SK-N-DZ (cell line): ENCODE measurements around the gene LDLRAD3.

Source experiments
- DNase-seq: peaks from one replicate; pipeline ENCODE4 v3.0.0-alpha.2; 2015; ENCODE audit warnings: low spot score

Gene LDLRAD3

GRCh38 chr11:36103933-36104530 lies 160.2 kb downstream of the LDLRAD3 start:
- DNase-seq: no peak

- DNase-seq: no peak
Measured at GRCh38 chr11:36104660-36104992, 160.8 kb downstream of the LDLRAD3 start.

DNA sequence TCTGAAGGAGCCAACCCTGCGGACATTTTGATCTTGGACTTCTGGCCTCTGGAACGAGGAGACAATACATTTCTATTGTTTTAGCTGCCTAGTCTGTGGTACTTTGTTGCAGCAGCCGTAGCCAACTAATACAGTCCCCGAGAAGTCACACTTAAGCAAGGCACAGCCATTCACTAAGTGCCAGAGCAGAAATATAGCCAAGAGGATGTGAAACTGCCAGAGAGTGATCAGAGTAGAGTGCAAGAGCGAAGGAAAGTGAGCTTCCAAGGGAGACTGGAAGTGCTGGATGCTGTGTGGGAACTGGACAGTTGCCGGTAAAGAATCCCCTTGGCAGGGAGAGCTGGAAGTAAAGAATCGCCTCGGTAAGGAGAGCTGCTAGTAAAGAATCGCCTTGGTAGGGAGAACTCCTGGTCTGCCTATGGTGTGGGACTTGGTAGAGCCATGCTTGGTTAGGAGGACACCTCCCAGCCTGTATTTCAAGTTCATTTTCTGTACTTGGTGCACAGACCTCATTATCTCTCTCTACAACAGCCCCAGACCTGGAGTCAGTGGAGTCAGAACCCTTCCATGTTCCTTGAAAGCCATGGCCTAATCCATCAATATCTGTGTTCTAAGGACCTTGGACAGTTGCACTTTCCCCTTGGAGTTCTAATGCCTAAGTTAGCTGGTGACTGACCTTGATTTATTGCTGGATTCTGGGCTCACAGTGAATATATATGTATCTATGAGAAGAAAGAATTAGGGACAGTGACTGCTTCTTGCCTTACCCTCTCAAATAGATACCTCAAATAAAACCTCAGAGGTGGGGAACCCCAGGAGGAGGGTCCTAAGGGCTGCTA lies 162.1 kb downstream of the LDLRAD3 start:
- DNase-seq: no peak

DNA sequence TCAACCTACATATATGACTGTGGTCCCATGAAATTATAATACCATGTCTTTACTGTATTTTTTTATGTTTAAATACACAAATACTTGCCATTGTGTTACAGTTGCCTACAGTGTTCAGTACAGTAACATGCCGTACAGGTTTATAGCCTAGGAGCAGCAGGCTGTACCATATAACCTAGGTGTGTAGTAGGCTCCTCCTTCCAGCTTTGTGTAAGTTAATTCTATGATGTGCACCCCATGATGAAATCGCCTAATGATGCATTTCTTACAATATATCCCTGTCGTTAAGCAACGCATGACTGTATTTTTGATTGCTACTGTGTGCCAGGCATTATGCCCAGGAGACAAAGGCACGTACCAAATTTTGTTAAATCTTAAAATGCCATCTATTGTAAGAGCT lies 163.7 kb downstream of the LDLRAD3 start:
- DNase-seq: no peak

- no peak for DNase-seq
Measured at GRCh38 chr11:36108881-36109589, 165.2 kb downstream of the LDLRAD3 start.

DNA sequence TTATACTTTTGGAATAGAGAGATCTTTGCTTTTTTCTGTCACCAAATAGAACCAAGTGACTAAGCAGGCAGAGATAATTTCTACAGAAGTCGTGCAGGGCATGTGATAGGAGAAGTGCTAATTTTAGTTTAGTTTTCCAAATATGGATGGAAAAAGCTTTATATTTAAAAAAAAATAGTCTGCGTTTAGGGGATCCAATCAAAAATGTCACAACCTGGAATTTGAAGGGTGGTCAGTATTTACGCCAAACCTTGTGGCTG lies 165.7 kb downstream of the LDLRAD3 start:
- DNase-seq: no peak

DNA sequence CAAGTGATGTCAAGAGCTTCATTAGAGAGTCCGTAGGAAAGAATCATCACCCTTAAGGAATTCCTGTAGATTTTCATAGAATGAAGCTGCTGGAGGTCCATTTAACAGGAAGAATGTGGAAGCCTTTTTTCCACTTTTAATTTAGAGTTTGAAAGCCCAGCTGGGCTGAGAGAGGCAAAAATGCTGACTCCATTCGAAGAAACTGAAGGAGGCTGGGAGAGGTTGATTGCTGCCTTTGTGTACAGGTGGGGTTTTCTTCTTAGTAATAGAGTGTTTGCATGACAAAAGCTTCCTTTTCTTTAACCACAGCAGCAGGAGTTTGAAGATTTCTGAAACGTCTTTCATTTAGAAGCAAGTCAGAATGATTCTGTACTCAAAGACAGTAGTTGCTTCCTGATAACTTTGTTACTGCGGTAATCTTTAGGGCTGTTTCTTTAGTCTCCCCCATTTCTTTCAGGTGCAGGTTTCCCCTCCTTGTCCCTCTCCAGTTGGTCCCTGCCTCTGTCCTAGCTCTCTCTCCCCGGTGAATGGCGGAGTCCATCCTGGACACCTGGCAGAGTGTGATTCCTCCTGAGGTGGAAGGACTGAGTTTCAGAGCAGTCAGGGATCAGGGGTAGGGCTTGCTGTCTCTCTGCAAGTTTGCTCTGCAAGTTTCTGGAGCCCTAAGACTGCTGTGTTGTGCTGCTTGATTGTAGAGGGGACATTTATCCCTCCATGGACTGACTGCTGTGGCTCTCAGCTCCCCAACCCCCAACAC lies 166.2 kb downstream of the LDLRAD3 start:
- no peak for DNase-seq

DNA sequence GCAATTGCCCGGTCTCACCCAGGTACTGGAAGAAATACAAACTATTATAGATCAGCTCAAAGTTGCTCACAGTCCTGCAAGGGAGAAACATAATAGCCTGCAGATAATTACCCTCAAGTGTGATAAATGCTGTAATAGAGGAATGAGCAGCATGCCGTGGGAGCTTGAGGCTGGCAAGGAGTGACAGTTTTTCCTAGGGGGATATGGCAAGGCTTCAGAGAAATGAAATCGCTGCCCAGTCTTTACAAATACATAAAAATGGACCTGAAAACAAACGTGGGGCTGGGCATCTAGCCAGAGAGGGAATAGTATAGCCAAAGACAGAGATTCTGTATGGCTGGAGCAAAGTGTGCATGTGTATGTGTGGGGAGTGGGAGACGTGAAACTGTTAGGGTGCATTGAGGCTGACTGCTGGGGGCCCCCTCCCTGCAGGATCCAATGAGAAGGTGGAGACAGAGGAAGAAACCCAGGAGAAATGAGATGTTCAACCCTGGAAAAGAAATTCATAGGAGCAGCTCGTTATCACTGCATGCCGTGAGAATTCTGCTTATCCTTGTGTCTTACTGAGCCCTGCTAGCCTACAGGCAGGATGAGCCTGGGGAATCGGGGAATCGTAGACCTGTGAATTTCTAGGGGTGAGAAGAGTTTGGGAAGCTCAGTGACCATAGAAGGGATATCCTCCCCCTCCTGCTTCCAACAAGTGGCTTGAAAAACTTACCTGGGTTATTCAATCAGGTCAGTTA lies 167.0 kb downstream of the LDLRAD3 start:
- no peak for DNase-seq

- no peak for DNase-seq
Measured at GRCh38 chr11:36114095-36114494, 170.2 kb downstream of the LDLRAD3 start.

DNA sequence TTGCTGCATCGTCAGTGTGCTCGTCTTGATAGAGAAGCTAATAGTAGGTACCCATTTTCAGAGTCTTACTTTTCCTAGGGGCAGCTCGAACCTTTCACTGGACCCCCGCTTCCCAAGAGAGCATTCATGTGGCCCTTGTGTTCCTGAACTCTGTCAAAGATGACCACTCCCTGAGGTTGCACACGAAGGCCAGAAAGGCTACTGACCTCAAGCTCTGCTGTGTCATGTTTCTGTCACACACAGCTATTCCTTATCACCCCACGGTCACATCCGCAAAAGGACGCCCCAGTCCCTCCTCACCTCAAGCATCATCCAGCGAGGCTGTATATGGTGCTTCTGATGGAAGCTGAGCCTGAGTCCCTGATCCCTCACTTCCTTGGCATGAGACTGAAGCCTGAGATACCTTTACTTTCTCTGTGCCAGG lies 171.5 kb downstream of the LDLRAD3 start:
- no peak for DNase-seq

GRCh38 chr11:36116161-36116560 lies 172.3 kb downstream of the LDLRAD3 start:
- DNase-seq: no peak

GRCh38 chr11:36118084-36118483 lies 174.2 kb downstream of the LDLRAD3 start:
- no peak for DNase-seq

DNA sequence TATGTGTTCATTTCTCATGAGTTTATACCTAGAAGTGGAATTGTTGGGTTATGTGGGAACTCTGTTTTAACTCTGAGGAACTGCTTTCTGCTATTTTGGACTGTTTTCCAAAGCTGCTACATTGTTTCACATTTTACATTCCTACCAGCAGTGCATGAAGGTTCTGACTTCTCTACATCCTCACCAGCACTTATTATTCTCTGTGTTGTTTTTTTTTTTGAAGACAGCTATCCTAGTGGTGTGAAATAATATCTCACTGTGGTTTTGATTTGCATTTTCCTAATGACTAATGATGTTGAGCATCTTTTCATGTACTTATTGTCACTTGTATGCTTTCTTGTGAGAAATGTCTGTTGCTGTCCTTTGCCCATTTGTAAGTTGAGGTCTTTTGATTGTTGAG lies 175.4 kb downstream of the LDLRAD3 start:
- DNase-seq: no peak

DNA sequence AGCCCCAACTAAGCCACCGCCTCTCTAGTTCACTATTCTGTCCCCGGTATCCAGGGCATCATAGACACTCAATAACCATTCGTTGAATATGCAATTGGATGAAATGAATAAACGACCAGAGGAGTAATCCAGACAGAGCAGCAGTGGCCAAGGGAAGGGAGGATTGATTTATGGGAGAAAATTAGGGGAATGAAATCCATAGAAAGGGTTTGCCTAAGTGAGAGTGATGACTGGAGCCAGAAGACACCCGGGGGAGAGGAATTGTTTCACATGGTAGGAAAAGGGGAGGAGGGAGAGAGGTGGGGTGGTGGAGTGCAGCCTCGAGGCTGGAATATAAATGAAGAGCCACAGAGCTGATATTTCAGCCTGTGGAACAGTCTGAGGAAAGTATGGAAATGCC lies 177.2 kb downstream of the LDLRAD3 start:
- DNase-seq: no peak

- DNase-seq: no peak
Measured at GRCh38 chr11:36122671-36123070, 178.8 kb downstream of the LDLRAD3 start.

DNA sequence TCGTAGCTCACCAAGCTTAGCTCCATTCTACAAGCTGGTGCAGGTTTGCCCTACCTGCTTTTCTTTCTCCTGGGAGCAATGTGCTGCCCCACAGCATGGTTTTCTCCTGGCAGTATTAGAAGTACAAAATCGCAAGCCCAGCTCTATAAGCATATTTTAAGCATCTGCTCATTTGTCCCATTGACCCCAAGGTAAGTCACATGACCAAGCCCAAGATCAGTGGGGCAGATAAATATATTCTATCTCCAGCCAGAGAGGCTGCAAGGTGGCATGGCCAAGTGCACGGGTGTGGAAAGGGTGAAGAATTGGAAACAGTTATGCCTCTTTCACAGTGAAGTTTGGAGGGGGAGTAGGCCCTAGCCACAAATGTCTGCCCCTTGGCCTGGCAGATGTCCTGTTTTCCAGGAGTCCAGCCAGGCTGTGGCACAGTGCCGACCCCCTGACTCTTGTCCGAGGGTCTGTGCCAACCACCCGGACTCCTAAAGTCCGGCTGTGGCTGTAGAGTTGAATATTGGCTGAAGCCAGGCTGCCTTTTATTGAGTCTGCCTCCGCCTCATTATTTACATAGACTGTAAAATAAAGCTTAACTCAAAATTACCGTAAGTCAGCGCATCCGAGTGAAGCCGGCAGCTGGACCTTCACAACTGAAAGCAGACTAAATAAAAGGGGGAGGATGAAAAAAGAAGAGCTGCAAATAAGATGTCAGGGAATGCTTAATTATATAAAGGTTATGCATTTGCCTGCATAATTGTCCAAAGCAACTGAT lies 179.7 kb downstream of the LDLRAD3 start:
- DNase-seq: no peak

DNA sequence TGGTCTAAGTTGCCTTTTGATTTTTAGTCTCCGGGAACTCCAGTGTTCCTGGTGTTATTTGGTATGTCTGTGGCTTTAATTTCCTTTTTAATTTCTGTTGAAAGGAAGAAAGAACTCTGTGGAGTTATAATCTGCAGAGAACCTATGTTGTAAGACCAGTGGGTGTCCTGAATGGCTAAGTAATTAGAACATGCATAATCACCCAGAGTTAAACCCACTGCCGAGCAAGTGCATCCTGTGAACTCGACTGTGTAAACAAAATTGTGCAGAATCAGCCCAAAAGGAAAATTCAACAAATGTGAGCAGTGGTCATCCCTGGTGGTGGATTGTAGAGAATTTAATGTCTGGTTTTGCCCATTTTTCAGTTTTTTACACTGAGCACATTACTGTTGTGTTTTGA lies 182.8 kb downstream of the LDLRAD3 start:
- no peak for DNase-seq

GRCh38 chr11:36127550-36127949 lies 183.7 kb downstream of the LDLRAD3 start:
- no peak for DNase-seq

- DNase-seq: no peak
Measured at GRCh38 chr11:36129955-36130354, 186.1 kb downstream of the LDLRAD3 start.

DNA sequence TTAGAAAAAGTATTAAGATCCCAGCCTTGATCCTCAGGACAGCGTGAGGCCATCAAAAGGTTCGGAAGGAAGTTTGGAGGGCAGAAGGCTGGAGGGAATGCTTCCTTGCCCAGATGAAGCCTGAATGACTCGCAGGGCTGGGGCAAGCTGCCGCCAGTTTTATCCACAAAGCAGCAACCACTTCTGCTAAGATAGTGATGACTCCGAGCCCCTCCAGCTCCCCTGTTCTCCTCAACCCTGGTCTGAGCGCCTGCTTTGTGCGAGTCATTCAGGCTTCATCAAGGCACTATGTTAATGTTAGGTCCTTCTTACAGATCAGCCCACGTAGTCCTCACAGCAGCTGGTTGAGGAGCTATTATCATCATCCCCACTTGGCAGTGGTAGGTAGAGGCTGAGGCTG lies 186.5 kb downstream of the LDLRAD3 start:
- no peak for DNase-seq
